CD4-positive, alpha-beta memory T cell (primary cell): ENCODE measurements around the gene INSYN1. TPM values are rescaled to one million over a fixed set of nuclear protein-coding genes. Genes with fewer than 3 reads are reported as not detected.
"Not testable (repeated sequence)": the region's sequence is repeated elsewhere in the genome, so short reads cannot be mapped to it uniquely, and the experiment has no call there.

Source experiments
- CTCF ChIA-PET: fragments of 350-600 bp; sonication (Branson Sonifier 250); formaldehyde crosslinking; loops from one replicate; lab custom pipeline; 2021; ENCODE audit warnings: inconsistent platforms; ENCODE audit not compliant: partially characterized antibody; lab: Charles Lee
- POLR2A ChIA-PET: fragments of 350-600 bp; sonication (Branson Sonifier 250); formaldehyde crosslinking; loops from one replicate; lab custom pipeline; 2021; ENCODE audit not compliant: partially characterized antibody; lab: Charles Lee
- DNase-seq, 5 donors: peaks; one replicate each; pipeline versions ENCODE4 v3.0.0 to v3.0.0-alpha.2; 2020 to 2022; ENCODE audit warnings: mixed read lengths in 1 of 5
- H3K27ac ChIP-seq: one replicate; pipeline ENCODE4 v1.7.0; 2013; ENCODE audit warnings: low read depth, low read length
- H3K27me3 ChIP-seq: 2 replicates; pipeline ENCODE4 v1.7.0; 2013; ENCODE audit warnings: mild to moderate bottlenecking, low read length, moderate library complexity; ENCODE audit not compliant: insufficient read depth
- H3K36me3 ChIP-seq: 2 replicates; pipeline ENCODE4 v1.7.0; 2013; ENCODE audit warnings: mild to moderate bottlenecking, low read length, moderate library complexity; ENCODE audit not compliant: insufficient read depth
- H3K4me1 ChIP-seq: 2 replicates; pipeline ENCODE4 v1.7.0; 2013; ENCODE audit warnings: mild to moderate bottlenecking, low read length, moderate library complexity; ENCODE audit not compliant: insufficient read depth
- H3K4me3 ChIP-seq, 2 donors: one replicate each; pipeline ENCODE4 v1.7.0; 2013; ENCODE audit warnings: low read length in 2 of 2, mild to moderate bottlenecking in 1 of 2
- H3K9me3 ChIP-seq, 2 donors: one replicate each; pipeline ENCODE4 v1.7.0; 2013; ENCODE audit warnings: low read length in 2 of 2, control low read depth in 1 of 2; ENCODE audit not compliant: control insufficient read depth in 1 of 2
- H3K27ac Mint-ChIP-seq, 7 donors: one replicate each; pipeline ENCODE4 v1.8.0; 2020 to 2021; ENCODE audit warnings: mixed read lengths in 7 of 7, mild to moderate bottlenecking in 6 of 7, inconsistent platforms in 3 of 7, moderate library complexity in 3 of 7
- H3K27me3 Mint-ChIP-seq, 2 donors: one replicate each; pipeline ENCODE4 v1.8.0; 2020 to 2021; ENCODE audit warnings: mixed read lengths in 2 of 2
- H3K36me3 Mint-ChIP-seq, 2 donors: one replicate each; pipeline ENCODE4 v1.8.0; 2020 to 2021; ENCODE audit warnings: mixed read lengths in 2 of 2, inconsistent platforms in 1 of 2, mild to moderate bottlenecking in 1 of 2
- H3K4me1 Mint-ChIP-seq, 4 donors: one replicate each; pipeline ENCODE4 v1.8.0; 2020 to 2021; ENCODE audit warnings: mixed read lengths in 4 of 4, mild to moderate bottlenecking in 1 of 4
- H3K4me3 Mint-ChIP-seq, 8 donors: one replicate each; pipeline ENCODE4 v1.8.0; 2020 to 2021; ENCODE audit warnings: mixed read lengths in 8 of 8, mild to moderate bottlenecking in 7 of 8, moderate library complexity in 6 of 8, inconsistent platforms in 3 of 8
- H3K9me3 Mint-ChIP-seq, 8 donors: one replicate each; pipeline ENCODE4 v1.8.0; 2020 to 2021; ENCODE audit warnings: mixed read lengths in 8 of 8, mild to moderate bottlenecking in 5 of 8, inconsistent platforms in 3 of 8, moderate library complexity in 1 of 8
- intact Hi-C: fragments of 100-400 bp; cut with micrococcal nuclease; formaldehyde crosslinking; loops from one replicate; pipeline ENCODE4 v1.15.1; 2023
- polyA plus RNA-seq, 2 donors: library from polyadenylated mRNA; unstranded; fragments of 300-500 nt; fragmentation: Illumina TruSeq; gene quantifications; one replicate each; pipeline ENCODE4 v1.2.3, GENCODE V29; 2021
- total RNA-seq, 2 experiments: library from RNA; stranded (reverse); gene quantifications; one replicate each; pipeline ENCODE4 v1.2.3, GENCODE V29; 2021

INSYN1 gene
- total and polyA plus RNA-seq, 4 experiments from 2014 or later = not detected

DNA sequence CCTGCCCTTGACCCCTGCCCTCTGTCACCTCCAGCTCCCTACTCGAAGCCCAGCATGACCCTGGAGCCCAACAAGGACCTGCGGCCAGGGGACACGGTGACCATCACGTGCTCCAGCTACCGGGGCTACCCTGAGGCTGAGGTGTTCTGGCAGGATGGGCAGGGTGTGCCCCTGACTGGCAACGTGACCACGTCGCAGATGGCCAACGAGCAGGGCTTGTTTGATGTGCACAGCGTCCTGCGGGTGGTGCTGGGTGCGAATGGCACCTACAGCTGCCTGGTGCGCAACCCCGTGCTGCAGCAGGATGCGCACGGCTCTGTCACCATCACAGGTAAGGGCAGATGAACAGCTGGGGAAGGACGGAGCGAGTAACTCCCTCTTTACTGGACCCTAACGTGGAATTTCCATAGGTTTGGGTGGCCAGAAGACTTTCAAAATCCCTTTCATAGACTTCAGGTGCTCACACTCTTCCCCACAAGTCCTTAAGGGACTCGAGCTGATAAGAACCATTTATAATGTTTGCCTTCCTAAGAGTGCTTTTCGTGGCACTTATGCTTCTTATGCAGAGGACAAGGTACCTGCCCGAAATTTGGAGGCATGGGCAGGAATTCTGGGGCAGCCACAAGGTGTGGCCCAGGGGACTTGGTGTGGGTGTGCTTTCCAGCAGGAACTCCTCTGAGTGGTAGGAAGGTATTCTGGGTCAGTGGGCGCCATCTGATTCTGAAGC lies 48.8 kb downstream of the INSYN1 start:
- H3K36me3 Mint-ChIP-seq, POLR2A ChIA-PET, H3K36me3 ChIP-seq, H3K9me3 Mint-ChIP-seq, H3K4me1 ChIP-seq, H3K27ac Mint-ChIP-seq, H3K27ac ChIP-seq, H3K4me1 Mint-ChIP-seq, H3K27me3 ChIP-seq, DNase-seq, H3K4me3 ChIP-seq, H3K9me3 ChIP-seq, H3K4me3 Mint-ChIP-seq: not testable (repeated sequence)
- H3K27me3 Mint-ChIP-seq = peaks cover 6 to 18% of the 10 kb centered on the region in 2 donors
- CTCF ChIA-PET = interaction anchor here (0.8 to 12.5 kb wide), 15 partner anchors 10 to 150 kb away, joined by 3 to 367 read pairs (median 5); partner anchors contain the start of genes CD276 and NPTN
- intact Hi-C loops = loop anchor here (10.0 kb wide), 1 partner anchor 400 kb away; no protein-coding TSS in a partner anchor

DNA sequence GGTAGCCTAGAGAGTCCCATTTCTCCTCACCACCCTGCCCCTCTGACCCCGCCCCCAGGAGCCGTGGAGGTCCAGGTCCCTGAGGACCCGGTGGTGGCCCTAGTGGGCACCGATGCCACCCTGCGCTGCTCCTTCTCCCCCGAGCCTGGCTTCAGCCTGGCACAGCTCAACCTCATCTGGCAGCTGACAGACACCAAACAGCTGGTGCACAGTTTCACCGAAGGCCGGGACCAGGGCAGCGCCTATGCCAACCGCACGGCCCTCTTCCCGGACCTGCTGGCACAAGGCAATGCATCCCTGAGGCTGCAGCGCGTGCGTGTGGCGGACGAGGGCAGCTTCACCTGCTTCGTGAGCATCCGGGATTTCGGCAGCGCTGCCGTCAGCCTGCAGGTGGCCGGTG lies 49.5 kb downstream of the INSYN1 start:
- H3K4me3 ChIP-seq, H3K36me3 ChIP-seq, H3K27ac ChIP-seq, H3K4me1 ChIP-seq, H3K9me3 ChIP-seq, POLR2A ChIA-PET, H3K36me3 Mint-ChIP-seq, H3K9me3 Mint-ChIP-seq, DNase-seq, H3K27me3 ChIP-seq, H3K4me1 Mint-ChIP-seq, H3K4me3 Mint-ChIP-seq, H3K27ac Mint-ChIP-seq: not testable (repeated sequence)
- intact Hi-C loops = loop anchor here (10.0 kb wide), 1 partner anchor 399 kb away; no protein-coding TSS in a partner anchor
- H3K27me3 Mint-ChIP-seq = peaks cover 6 to 20% of the 10 kb centered on the region in 2 donors
- CTCF ChIA-PET = interaction anchor here (1.1 to 12.5 kb wide), 6 partner anchors 9 to 149 kb away, joined by 3 to 367 read pairs (median 6); partner anchors contain the start of genes CD276 and NPTN

DNA sequence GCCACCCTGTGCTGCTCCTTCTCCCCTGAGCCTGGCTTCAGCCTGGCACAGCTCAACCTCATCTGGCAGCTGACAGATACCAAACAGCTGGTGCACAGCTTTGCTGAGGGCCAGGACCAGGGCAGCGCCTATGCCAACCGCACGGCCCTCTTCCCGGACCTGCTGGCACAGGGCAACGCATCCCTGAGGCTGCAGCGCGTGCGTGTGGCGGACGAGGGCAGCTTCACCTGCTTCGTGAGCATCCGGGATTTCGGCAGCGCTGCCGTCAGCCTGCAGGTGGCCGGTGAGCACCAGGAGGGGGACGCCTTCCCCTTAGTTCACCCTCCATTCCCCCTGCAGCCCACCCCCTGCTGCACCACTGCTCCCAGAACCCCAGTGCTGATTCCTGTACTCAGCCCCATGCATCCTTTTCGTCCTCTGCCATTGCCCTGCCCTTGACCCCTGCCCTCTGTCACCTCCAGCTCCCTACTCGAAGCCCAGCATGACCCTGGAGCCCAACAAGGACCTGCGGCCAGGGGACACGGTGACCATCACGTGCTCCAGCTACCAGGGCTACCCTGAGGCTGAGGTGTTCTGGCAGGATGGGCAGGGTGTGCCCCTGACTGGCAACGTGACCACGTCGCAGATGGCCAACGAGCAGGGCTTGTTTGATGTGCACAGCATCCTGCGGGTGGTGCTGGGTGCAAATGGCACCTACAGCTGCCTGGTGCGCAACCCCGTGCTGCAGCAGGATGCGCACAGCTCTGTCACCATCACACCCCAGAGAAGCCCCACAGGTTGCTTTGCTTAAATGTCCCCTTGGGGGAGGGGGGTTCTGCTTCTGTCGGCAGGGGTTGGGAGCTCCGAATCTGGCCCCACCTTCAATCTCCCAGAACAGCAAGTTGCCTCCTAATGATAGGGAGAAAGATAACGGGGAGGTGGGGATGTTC lies 50.6 kb downstream of the INSYN1 start:
- H3K27me3 Mint-ChIP-seq = peaks cover 10 to 22% of the 10 kb centered on the region in 2 donors
- H3K27ac Mint-ChIP-seq, POLR2A ChIA-PET, H3K9me3 ChIP-seq, H3K27me3 ChIP-seq, H3K36me3 Mint-ChIP-seq, H3K4me3 Mint-ChIP-seq, H3K36me3 ChIP-seq, H3K4me1 ChIP-seq, DNase-seq, H3K9me3 Mint-ChIP-seq, H3K27ac ChIP-seq, H3K4me3 ChIP-seq: not testable (repeated sequence)
- intact Hi-C loops = loop anchor here (10.0 kb wide), 1 partner anchor 398 kb away; no protein-coding TSS in a partner anchor
- peaks cover 6 to 13% (median 8%) of the 10 kb centered on the region in 4 donors for H3K4me1 Mint-ChIP-seq
- CTCF ChIA-PET = interaction anchor here (1.1 to 12.5 kb wide), 4 partner anchors 8 to 68 kb away, joined by 3 to 367 read pairs (median 16); partner anchors contain the start of genes CD276 and NPTN

DNA sequence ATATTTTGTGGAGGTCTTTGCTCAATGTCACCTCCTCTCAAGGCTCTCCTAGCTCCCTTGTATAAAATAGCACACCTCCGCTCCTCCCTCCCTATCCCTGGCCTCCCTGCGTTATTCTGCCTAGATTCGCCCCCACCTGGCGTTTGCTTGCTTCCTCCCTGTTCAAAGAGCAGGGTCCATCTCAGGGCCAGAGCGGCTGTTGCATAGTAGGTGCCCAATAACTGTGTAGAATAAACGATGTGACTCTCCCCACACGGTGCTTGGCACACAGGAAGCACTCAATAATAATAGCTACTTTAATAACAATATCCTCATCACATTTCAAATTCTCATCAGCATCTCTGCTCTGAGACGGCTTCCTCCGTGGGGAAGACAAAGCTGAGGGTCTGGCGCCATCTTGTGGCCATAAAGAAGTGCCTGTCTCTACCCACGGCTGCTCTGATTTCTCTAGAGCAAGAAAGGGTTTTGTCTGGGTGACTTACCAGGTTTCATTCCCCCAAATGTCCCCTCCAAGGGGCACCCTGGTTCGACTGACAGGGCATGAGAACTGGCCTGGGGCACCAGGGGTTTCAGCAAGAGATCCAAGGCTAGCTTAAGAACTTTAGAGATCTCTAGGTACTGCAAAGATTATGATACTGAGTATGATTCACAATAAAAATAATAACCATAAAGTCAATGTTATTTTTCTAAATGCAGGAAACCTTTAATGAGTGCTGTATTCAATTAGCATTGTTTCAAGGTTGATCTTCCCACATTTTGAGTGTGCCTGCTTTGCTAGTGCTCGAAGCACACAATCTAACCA lies 52.9 kb downstream of the INSYN1 start:
- Mint-ChIP-seq H3K4me3 (peak overlapping the region in 1 of 8 donors; percentile 1), H3K9me3 (peaks cover 0 to 2% (median 0%) of the 10 kb centered on the region in 8 donors), H3K36me3 (no peaks in the 10 kb centered on the region), H3K27me3 (peaks cover 14 to 26% of the 10 kb centered on the region in 2 donors), H3K4me1 (peaks cover 17 to 29% (median 19%) of the 10 kb centered on the region in 4 donors), H3K27ac (peak overlapping the region in 1 of 7 donors; percentile 69)
- Histone ChIP-seq H3K4me1 (peaks cover 20% of the 10 kb centered on the region), H3K36me3 (no peaks in the 10 kb centered on the region), H3K4me3 (no peak overlapping the region), H3K27me3 (no peaks in the 10 kb centered on the region), H3K27ac (no peak overlapping the region), H3K9me3 (no peaks in the 10 kb centered on the region)
- CTCF ChIA-PET = interaction anchor here (0.8 to 12.5 kb wide), 17 partner anchors 9 to 462 kb away, joined by 3 to 367 read pairs (median 5); partner anchors contain the start of genes CD276 and NPTN
- intact Hi-C loops = loop anchor here (1.0 to 10.0 kb wide), 4 partner anchors 23 to 395 kb away; no protein-coding TSS in a partner anchor
- POLR2A ChIA-PET = interaction anchor here (2.0 kb wide), 1 partner anchor 23 kb away, joined by 9 read pairs; no protein-coding TSS in a partner anchor
- DNase-seq = peak; percentile 70 to 74 (median 73)

DNA sequence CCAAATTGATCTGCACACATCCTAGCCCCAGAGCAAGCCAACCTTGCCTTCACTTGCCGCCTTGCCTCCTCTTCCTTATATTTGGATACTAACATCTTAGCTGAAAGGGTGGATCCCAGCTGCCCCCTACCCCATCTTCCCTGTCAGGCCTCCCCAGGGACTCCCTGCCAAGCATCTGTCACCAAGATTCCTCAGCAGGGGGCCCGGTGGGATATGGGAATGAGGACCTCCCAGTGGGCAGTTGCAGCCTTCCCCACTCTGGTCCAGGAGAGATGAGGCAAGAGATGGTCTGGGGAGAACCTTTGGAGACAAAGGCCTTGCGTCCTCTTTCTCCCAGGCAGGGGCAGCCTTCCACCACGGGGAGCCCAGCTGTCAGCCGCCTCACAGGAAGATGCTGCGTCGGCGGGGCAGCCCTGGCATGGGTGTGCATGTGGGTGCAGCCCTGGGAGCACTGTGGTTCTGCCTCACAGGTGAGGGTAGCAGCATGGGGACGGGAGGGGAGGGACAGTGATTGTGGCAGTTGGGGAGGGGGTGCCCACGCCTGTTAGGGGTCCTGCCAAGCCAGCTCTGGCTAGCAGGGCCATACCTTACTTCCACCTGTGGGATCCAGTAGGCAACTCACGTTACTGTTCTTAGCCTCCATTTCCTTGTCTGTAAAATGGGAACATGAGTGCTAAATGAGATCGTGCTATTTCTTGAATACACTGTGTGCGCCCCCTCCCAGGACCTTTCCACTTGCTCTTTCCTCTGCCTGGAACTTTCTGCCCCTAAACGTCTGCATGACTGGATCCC lies 53.7 kb downstream of the INSYN1 start:
- H3K4me3 Mint-ChIP-seq = no peak overlapping the region
- H3K27me3 ChIP-seq = no peaks in the 10 kb centered on the region
- H3K36me3 ChIP-seq = no peaks in the 10 kb centered on the region
- H3K27ac ChIP-seq = no peak overlapping the region
- peak overlapping the region in 2 of 7 donors; percentile 47 to 69 for H3K27ac Mint-ChIP-seq
- H3K9me3 ChIP-seq = no peaks in the 10 kb centered on the region
- DNase-seq = no peak
- peaks cover 15 to 24% of the 10 kb centered on the region in 2 donors for H3K27me3 Mint-ChIP-seq
- intact Hi-C loops = loop anchor here (1.0 to 10.0 kb wide), 4 partner anchors 22 to 395 kb away; no protein-coding TSS in a partner anchor
- no peaks in the 10 kb centered on the region for H3K36me3 Mint-ChIP-seq
- ChIA-PET POLR2A (interaction anchor here (2.0 kb wide), 1 partner anchor 22 kb away, joined by 9 read pairs; no protein-coding TSS in a partner anchor), CTCF (interaction anchor here (0.8 to 12.5 kb wide), 21 partner anchors 8 to 461 kb away, joined by 3 to 367 read pairs (median 5); partner anchors contain the start of genes CD276 and NPTN)
- H3K4me1 Mint-ChIP-seq = peaks cover 17 to 29% (median 19%) of the 10 kb centered on the region in 4 donors
- no peak overlapping the region for H3K4me3 ChIP-seq
- H3K4me1 ChIP-seq = peaks cover 20% of the 10 kb centered on the region
- H3K9me3 Mint-ChIP-seq = peaks cover 0 to 2% (median 0%) of the 10 kb centered on the region in 8 donors
